IPS-15b (cell line): ENCODE measurements around the gene MYCT1.
"Not testable (repeated sequence)": the region's sequence is repeated elsewhere in the genome, so short reads cannot be mapped to it uniquely, and the experiment has no call there.

ENCODE experiments used
- H3K27me3 ChIP-seq: one replicate; pipeline ENCODE4 v1.6.1; 2013; ENCODE audit warnings: low read length; ENCODE audit not compliant: control insufficient read depth, insufficient read depth
- H3K36me3 ChIP-seq: one replicate; pipeline ENCODE4 v1.6.1; 2013; ENCODE audit warnings: low read length; ENCODE audit not compliant: control insufficient read depth, insufficient read depth
- H3K4me1 ChIP-seq: one replicate; pipeline ENCODE4 v1.6.1; 2013; ENCODE audit warnings: mild to moderate bottlenecking, low read length; ENCODE audit not compliant: control insufficient read depth, insufficient read depth
- H3K4me3 ChIP-seq: one replicate; pipeline ENCODE4 v1.5.1; 2013; ENCODE audit warnings: low read depth, low read length
- H3K9ac ChIP-seq: one replicate; pipeline ENCODE4 v1.6.1; 2013; ENCODE audit warnings: low read depth, mild to moderate bottlenecking, low read length
- H3K9me3 ChIP-seq: one replicate; pipeline ENCODE4 v1.6.1; 2013; ENCODE audit warnings: mild to moderate bottlenecking, low read length; ENCODE audit not compliant: control insufficient read depth, insufficient read depth

Gene MYCT1

DNA sequence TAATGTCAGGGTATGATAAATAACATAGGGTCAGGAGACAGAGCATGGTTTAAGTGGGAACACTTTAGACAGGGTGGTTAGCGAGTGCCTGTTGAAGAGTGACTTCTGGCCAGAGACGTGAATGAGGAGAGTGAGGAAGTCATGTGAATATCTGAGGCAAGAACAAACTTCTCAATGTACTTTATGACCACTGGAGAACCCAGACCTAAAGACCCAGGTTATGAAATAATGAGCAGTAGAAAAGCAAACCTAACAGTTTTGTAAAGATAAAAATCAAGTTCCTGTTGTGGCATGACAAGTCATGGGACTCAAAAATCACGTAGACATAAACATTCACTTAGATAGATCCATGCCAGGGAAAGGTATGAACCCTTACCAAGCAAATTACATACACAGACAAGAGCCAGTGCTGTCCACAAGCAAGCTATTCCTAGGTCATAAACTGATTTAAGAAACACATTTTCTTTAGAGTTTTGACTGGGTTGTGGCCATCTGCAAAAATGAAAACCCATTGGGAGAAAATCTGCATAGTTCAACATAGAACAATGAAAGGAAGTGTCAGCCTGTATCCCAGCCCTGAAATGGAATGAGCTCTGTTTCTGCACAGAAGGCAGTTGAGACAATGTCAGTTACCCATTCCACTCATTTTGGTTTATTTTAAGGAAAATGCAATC, 2.2 kb upstream of the MYCT1 start:
- Histone ChIP-seq H3K4me1 (peaks cover 2% of the 10 kb centered on the region), H3K4me3 (no peak overlapping the region), H3K9me3 (no peaks in the 10 kb centered on the region), H3K9ac (no peak overlapping the region), H3K36me3 (no peaks in the 10 kb centered on the region), H3K27me3 (no peaks in the 10 kb centered on the region)

DNA sequence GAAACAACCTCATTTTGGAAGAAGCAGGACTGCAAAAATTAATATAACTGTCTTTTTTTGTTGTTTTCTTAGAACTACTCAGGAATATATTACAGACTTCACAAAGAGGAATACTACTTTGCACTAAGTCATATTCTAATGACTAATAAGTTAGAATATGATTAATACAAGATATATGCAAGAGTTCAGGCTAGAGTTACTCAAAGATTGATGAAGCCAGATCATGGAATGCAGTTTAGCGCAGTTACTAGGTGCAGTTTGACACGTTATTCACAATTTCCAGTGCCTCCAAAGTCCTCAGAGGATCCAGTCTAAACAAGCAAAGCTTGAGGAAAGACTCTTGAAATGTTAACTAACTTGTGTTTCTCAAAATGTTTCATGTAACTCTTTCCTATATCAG, 1.2 kb upstream of the MYCT1 start:
- Histone ChIP-seq H3K4me3 (no peak overlapping the region), H3K4me1 (peaks cover 10% of the 10 kb centered on the region), H3K36me3 (no peaks in the 10 kb centered on the region), H3K9me3 (no peaks in the 10 kb centered on the region), H3K9ac (no peak overlapping the region), H3K27me3 (no peaks in the 10 kb centered on the region)

DNA sequence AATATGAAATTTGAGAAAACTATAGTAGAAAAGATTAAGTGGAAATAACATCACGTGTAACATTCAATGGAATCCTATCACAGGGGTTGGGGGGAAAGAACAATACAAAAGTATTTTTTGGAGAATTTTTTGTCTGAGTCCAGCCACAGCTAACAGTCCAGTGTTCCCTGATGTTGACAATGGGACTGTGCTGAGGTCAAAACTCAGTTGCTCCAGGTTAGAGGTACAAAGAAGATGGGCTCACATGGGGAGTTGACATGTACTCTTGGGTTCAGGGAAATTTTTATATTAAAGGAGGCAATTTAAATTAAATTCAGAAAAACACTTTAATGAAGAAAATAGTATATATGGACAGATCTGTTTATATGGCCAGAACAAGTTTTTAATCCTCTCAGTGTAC, 995 bp downstream of the MYCT1 start:
- Histone ChIP-seq H3K27me3 (no peaks in the 10 kb centered on the region), H3K4me3 (no peak overlapping the region), H3K9ac (no peak overlapping the region), H3K36me3 (no peaks in the 10 kb centered on the region), H3K9me3 (no peaks in the 10 kb centered on the region), H3K4me1 (peaks cover 10% of the 10 kb centered on the region)

GRCh38 chr6:152700427-152700826, 2.7 kb downstream of the MYCT1 start:
- H3K27me3 ChIP-seq, result no peaks in the 10 kb centered on the region
- H3K36me3 ChIP-seq, result no peaks in the 10 kb centered on the region
- H3K4me1 ChIP-seq, result peaks cover 10% of the 10 kb centered on the region
- no peak overlapping the region for H3K4me3 ChIP-seq
- H3K9ac ChIP-seq, result no peak overlapping the region
- H3K9me3 ChIP-seq, result no peaks in the 10 kb centered on the region

GRCh38 chr6:152701081-152701862, 3.6 kb downstream of the MYCT1 start:
- H3K9ac ChIP-seq, result no peak overlapping the region
- H3K4me3 ChIP-seq, result no peak overlapping the region
- H3K9me3 ChIP-seq, result no peaks in the 10 kb centered on the region
- peaks cover 10% of the 10 kb centered on the region for H3K4me1 ChIP-seq
- H3K27me3 ChIP-seq, result no peaks in the 10 kb centered on the region
- no peaks in the 10 kb centered on the region for H3K36me3 ChIP-seq

DNA sequence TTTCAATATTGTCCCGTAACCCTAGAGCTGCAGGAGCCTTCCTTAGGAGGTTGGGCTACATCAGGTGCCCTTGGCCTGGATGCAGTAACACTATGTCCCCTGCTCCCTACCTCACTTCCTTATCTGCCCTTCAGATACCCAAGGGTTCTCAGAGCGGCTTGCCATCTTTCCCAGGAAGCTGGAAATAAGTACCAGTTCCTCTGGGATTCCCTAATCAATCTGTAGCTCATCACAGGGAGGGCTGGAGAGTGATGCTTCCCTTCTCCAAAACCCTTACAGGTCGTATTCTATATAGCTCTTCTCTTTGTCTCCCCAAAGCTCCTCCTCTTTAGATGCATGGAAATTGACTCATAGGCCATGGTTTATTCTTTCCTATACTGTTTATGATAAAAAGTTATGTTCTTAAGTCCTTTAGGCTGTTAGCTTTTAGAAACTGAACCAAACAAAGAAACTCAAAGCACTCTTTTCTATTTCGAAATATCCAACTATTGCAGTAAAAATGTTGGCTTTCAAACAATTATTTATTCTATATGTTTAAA, 4.2 kb downstream of the MYCT1 start:
- Histone ChIP-seq H3K27me3 (no peaks in the 10 kb centered on the region), H3K4me1 (peaks cover 10% of the 10 kb centered on the region), H3K4me3 (no peak overlapping the region)

DNA sequence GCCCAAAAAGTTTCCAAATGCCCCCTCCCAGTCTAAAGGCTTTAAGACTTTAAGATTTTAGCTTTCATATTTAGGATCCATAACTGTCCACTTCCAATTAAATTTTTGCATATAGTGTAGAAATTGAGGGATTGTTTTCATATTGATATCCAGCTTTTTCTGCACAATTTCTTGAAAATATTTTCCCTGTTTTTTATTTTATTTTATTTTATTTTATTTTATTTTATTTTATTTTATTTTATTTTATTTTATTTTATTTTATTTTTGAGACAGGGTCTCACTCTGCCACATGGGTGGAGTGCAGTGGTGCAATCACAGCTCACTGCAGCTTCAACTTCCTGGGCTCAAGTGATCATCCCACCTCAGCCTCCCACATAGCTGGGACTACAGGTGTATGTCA, 6.1 kb downstream of the MYCT1 start:
- H3K9me3 ChIP-seq, H3K9ac ChIP-seq, H3K4me3 ChIP-seq, H3K27me3 ChIP-seq, H3K36me3 ChIP-seq: not testable (repeated sequence)
- peaks cover 10% of the 10 kb centered on the region for H3K4me1 ChIP-seq

More for the DNA sequence above, 4.2 kb downstream of the MYCT1 start:
- Histone ChIP-seq H3K9ac (no peak overlapping the region), H3K36me3 (no peaks in the 10 kb centered on the region), H3K9me3 (no peaks in the 10 kb centered on the region)

GRCh38 chr6:152705327-152705726, 7.6 kb downstream of the MYCT1 start:
- Histone ChIP-seq H3K27me3 (no peaks in the 10 kb centered on the region), H3K4me1 (peaks cover 10% of the 10 kb centered on the region), H3K9ac (no peak overlapping the region), H3K9me3 (no peaks in the 10 kb centered on the region), H3K4me3 (no peak overlapping the region), H3K36me3 (no peaks in the 10 kb centered on the region)

GRCh38 chr6:152716322-152716721, 18.6 kb downstream of the MYCT1 start:
- H3K27me3 ChIP-seq, result no peaks in the 10 kb centered on the region
- H3K36me3 ChIP-seq, result no peaks in the 10 kb centered on the region
- no peak overlapping the region for H3K9ac ChIP-seq
- H3K9me3 ChIP-seq, result no peaks in the 10 kb centered on the region
- no peak overlapping the region for H3K4me3 ChIP-seq
- no peaks in the 10 kb centered on the region for H3K4me1 ChIP-seq

GRCh38 chr6:152720974-152721373, 23.3 kb downstream of the MYCT1 start:
- no peaks in the 10 kb centered on the region for H3K4me1 ChIP-seq
- no peaks in the 10 kb centered on the region for H3K27me3 ChIP-seq
- H3K36me3 ChIP-seq, result no peaks in the 10 kb centered on the region
- no peak overlapping the region for H3K4me3 ChIP-seq
- H3K9me3 ChIP-seq, result no peaks in the 10 kb centered on the region
- H3K9ac ChIP-seq, result no peak overlapping the region

- no peaks in the 10 kb centered on the region for H3K36me3 ChIP-seq
- H3K9me3 ChIP-seq, result no peaks in the 10 kb centered on the region
- no peaks in the 10 kb centered on the region for H3K4me1 ChIP-seq
- no peaks in the 10 kb centered on the region for H3K27me3 ChIP-seq
- no peak overlapping the region for H3K9ac ChIP-seq
- no peak overlapping the region for H3K4me3 ChIP-seq
These were observed 24.3 kb downstream of the MYCT1 start for GRCh38 chr6:152721956-152722355.

- Histone ChIP-seq H3K4me1 (no peaks in the 10 kb centered on the region), H3K27me3 (no peaks in the 10 kb centered on the region), H3K4me3 (no peak overlapping the region), H3K36me3 (no peaks in the 10 kb centered on the region), H3K9me3 (no peaks in the 10 kb centered on the region), H3K9ac (no peak overlapping the region)
These were observed 25.7 kb downstream of the MYCT1 start for GRCh38 chr6:152723398-152723797.
